ENCODE data around the gene CDH26. TPM values are rescaled to one million over a fixed set of nuclear protein-coding genes. Genes with fewer than 3 reads are reported as not detected.

CDH26 gene
- polyA plus RNA-seq, 1 donor from 2014 or later = 0.43 TPM

DNA sequence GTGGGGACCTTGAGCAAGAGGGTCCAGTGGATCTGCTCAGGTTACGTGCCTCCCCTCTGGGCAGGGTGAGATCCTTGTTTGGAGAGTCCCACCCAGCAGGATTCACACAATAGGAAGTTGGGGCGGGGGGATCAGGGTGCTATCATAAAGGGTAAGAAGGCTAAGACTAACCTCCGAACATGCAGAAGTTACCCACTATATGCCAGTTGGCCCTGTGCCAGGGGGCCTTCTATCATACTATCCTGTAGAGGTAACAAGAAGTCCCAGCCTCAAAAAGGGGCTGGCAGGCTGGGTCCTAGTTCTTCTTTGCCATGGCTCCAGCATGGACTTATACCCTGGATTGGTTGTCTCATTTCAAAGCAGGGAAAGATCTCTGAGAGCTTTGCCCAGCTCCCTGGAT, 94.1 kb downstream of the CDH26 start:
- no peak for TF ChIP-seq RAD21 (conservative IDR thresholded peaks at IDR 0.05)
- TF ChIP-seq POLR2AphosphoS5 (IDR thresholded peaks at IDR 0.05) = no peak
- no peak overlapping the region for H2AFZ ChIP-seq (ENCODE audit: low read depth, low read length)

DNA sequence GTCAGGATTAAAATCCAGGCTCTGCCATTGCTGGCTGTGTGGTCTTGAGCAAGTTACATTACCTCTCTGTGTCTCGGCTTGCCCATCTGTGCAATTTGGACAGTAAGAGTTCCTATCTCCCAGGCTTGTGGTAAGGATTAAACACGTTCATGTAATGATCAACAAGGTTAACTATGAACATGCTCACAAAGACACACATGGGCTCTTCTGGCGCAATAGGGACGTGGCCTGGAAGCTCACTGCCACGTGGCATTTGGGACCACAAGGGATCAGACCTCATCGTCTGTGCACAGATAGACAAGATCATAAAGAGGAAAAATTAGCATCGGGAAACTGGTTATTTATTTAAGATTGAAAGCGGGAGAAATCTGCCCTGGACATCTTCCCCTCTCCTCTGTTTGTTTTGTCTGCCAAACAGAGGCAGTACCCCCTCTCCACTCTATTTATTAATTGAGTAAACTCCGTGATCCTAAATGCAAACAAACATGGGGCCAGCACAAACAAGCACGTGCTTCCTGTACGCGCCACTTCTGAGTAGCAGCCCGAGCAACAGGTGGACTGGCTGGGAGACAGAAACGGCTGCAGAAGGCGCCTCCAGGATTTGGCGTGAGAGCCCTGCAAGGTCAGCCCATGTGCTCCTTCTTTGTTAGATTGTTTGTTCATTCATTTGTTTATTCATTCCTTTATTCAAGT, 95.0 kb downstream of the CDH26 start:
- no peak overlapping the region for H2AFZ ChIP-seq (ENCODE audit: low read depth, low read length)
- no peak overlapping the region for H3K4me3 ChIP-seq (ENCODE audit: low read length)
- H3K27ac ChIP-seq (ENCODE audit: low read length) = no peak overlapping the region
- no peaks in the 10 kb centered on the region for H4K20me1 ChIP-seq (ENCODE audit: insufficient read depth)
- H3F3A ChIP-seq (ENCODE audit: insufficient read depth, low read length, poor library complexity, severe bottlenecking) = no peaks in the 10 kb centered on the region
- no peak overlapping the region for H3K4me2 ChIP-seq (ENCODE audit: low read length)
- no peaks in the 10 kb centered on the region for H3K9me2 ChIP-seq (ENCODE audit: insufficient read depth, low read length)
- H3K27me3 ChIP-seq (ENCODE audit: insufficient read depth, low read depth, low read length) = no peaks in the 10 kb centered on the region
- no peaks in the 10 kb centered on the region for H3K9me3 ChIP-seq (ENCODE audit: low read length)
- no peaks in the 10 kb centered on the region for H3K79me2 ChIP-seq (replicated peaks; ENCODE audit: insufficient read depth, low read length)
- no peaks in the 10 kb centered on the region for H3K36me3 ChIP-seq (ENCODE audit: insufficient read depth, low read length)
- no peak for TF ChIP-seq POLR2AphosphoS5 (IDR thresholded peaks at IDR 0.05)
- TF ChIP-seq, protein P1, sequence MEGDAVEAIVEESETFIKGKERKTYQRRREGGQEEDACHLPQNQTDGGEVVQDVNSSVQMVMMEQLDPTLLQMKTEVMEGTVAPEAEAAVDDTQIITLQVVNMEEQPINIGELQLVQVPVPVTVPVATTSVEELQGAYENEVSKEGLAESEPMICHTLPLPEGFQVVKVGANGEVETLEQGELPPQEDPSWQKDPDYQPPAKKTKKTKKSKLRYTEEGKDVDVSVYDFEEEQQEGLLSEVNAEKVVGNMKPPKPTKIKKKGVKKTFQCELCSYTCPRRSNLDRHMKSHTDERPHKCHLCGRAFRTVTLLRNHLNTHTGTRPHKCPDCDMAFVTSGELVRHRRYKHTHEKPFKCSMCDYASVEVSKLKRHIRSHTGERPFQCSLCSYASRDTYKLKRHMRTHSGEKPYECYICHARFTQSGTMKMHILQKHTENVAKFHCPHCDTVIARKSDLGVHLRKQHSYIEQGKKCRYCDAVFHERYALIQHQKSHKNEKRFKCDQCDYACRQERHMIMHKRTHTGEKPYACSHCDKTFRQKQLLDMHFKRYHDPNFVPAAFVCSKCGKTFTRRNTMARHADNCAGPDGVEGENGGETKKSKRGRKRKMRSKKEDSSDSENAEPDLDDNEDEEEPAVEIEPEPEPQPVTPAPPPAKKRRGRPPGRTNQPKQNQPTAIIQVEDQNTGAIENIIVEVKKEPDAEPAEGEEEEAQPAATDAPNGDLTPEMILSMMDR (IDR thresholded peaks at IDR 0.05; ENCODE audit: poor library complexity, severe bottlenecking) = no peak
- no peak overlapping the region for H3K9ac ChIP-seq (ENCODE audit: low read length)

More for the DNA sequence above, 94.1 kb downstream of the CDH26 start:
- no peaks in the 10 kb centered on the region for H3F3A ChIP-seq (ENCODE audit: insufficient read depth, low read length, poor library complexity, severe bottlenecking)
- no peaks in the 10 kb centered on the region for H3K79me2 ChIP-seq (replicated peaks; ENCODE audit: insufficient read depth, low read length)
- H3K9ac ChIP-seq (ENCODE audit: low read length) = no peak overlapping the region
- H3K9me2 ChIP-seq (ENCODE audit: insufficient read depth, low read length) = no peaks in the 10 kb centered on the region
- H3K9me3 ChIP-seq (ENCODE audit: low read length) = no peaks in the 10 kb centered on the region
- no peak overlapping the region for H3K27ac ChIP-seq (ENCODE audit: low read length)
- H4K20me1 ChIP-seq (ENCODE audit: insufficient read depth) = no peaks in the 10 kb centered on the region
- no peak overlapping the region for H3K4me2 ChIP-seq (ENCODE audit: low read length)
- no peak overlapping the region for H3K4me3 ChIP-seq (ENCODE audit: low read length)
- H3K27me3 ChIP-seq (ENCODE audit: insufficient read depth, low read depth, low read length) = no peaks in the 10 kb centered on the region
- no peaks in the 10 kb centered on the region for H3K36me3 ChIP-seq (ENCODE audit: insufficient read depth, low read length)

DNA sequence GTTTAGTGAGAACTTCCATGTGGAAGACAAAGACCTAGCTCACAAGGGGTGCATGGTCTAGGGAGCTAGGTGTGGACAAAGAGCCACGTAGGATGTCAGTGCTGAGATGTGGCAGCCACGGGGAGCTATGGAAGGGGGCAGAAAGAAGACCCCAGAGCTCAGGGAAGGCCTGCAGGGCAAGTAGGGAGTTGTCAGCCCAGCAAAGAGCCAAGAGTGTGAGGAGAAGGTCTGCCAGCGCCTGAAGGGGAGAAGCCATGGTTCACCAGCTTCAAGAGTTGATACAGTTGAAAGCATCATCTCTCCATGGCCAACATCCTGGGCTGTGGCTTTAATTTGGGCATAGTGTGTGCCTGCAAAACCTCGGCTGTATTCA, 95.6 kb downstream of the CDH26 start:
- no peaks in the 10 kb centered on the region for H3K27me3 ChIP-seq (ENCODE audit: insufficient read depth, low read depth, low read length)
- H3F3A ChIP-seq (ENCODE audit: insufficient read depth, low read length, poor library complexity, severe bottlenecking) = no peaks in the 10 kb centered on the region
- no peaks in the 10 kb centered on the region for H3K9me2 ChIP-seq (ENCODE audit: insufficient read depth, low read length)
- no peak overlapping the region for H3K9ac ChIP-seq (ENCODE audit: low read length)
- TF ChIP-seq EZH2 (IDR thresholded peaks at IDR 0.05; ENCODE audit: borderline replicate concordance, insufficient read depth, low read length, poor library complexity, severe bottlenecking) (no peak), POLR2AphosphoS5 (IDR thresholded peaks at IDR 0.05) (no peak), SMC3 (conservative IDR thresholded peaks at IDR 0.05; ENCODE audit: poor library complexity) (no peak), RAD21 (conservative IDR thresholded peaks at IDR 0.05) (no peak), MXI1 (conservative IDR thresholded peaks at IDR 0.05; ENCODE audit: poor library complexity, severe bottlenecking) (no peak), TAF1 (IDR thresholded peaks at IDR 0.05; ENCODE audit: low read depth) (no peak), EP300 (conservative IDR thresholded peaks at IDR 0.05; ENCODE audit: poor library complexity, severe bottlenecking) (no peak)
- TF ChIP-seq, protein P2, sequence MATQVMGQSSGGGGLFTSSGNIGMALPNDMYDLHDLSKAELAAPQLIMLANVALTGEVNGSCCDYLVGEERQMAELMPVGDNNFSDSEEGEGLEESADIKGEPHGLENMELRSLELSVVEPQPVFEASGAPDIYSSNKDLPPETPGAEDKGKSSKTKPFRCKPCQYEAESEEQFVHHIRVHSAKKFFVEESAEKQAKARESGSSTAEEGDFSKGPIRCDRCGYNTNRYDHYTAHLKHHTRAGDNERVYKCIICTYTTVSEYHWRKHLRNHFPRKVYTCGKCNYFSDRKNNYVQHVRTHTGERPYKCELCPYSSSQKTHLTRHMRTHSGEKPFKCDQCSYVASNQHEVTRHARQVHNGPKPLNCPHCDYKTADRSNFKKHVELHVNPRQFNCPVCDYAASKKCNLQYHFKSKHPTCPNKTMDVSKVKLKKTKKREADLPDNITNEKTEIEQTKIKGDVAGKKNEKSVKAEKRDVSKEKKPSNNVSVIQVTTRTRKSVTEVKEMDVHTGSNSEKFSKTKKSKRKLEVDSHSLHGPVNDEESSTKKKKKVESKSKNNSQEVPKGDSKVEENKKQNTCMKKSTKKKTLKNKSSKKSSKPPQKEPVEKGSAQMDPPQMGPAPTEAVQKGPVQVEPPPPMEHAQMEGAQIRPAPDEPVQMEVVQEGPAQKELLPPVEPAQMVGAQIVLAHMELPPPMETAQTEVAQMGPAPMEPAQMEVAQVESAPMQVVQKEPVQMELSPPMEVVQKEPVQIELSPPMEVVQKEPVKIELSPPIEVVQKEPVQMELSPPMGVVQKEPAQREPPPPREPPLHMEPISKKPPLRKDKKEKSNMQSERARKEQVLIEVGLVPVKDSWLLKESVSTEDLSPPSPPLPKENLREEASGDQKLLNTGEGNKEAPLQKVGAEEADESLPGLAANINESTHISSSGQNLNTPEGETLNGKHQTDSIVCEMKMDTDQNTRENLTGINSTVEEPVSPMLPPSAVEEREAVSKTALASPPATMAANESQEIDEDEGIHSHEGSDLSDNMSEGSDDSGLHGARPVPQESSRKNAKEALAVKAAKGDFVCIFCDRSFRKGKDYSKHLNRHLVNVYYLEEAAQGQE (IDR thresholded peaks at IDR 0.05; ENCODE audit: borderline replicate concordance) = no peak
- TF ChIP-seq, protein P1 (IDR thresholded peaks at IDR 0.05; ENCODE audit: poor library complexity, severe bottlenecking) = no peak
- H3K79me2 ChIP-seq (replicated peaks; ENCODE audit: insufficient read depth, low read length) = no peaks in the 10 kb centered on the region
- no peak overlapping the region for H3K4me3 ChIP-seq (ENCODE audit: low read length)
- no peak overlapping the region for H3K4me2 ChIP-seq (ENCODE audit: low read length)
- H3K9me3 ChIP-seq (ENCODE audit: low read length) = no peaks in the 10 kb centered on the region
- H4K20me1 ChIP-seq (ENCODE audit: insufficient read depth) = no peaks in the 10 kb centered on the region
- H3K36me3 ChIP-seq (ENCODE audit: insufficient read depth, low read length) = no peaks in the 10 kb centered on the region
- no peak overlapping the region for H2AFZ ChIP-seq (ENCODE audit: low read depth, low read length)
- no peak overlapping the region for H3K27ac ChIP-seq (ENCODE audit: low read length)

All from neural cell (in vitro differentiated cells).